NT2/D1 (cell line): ENCODE measurements around the gene UNC50.
A peak's percentile ranks its signal among the peaks of the same experiment; 100 is the strongest.

ENCODE experiments used
- DNase-seq: peaks from one replicate; pipeline ENCODE4 v3.0.0-alpha.2; 2011; ENCODE audit warnings: low read depth, low spot score
- H3K27me3 ChIP-seq: 2 replicates; pipeline ENCODE4 v1.6.0; 2011; ENCODE audit warnings: mild to moderate bottlenecking; ENCODE audit not compliant: insufficient read length, insufficient read depth
- H3K36me3 ChIP-seq: 2 replicates; pipeline ENCODE4 v1.6.1; 2011; ENCODE audit warnings: mild to moderate bottlenecking, low read length, mixed read lengths; ENCODE audit not compliant: insufficient read depth, insufficient read length
- H3K4me1 ChIP-seq: 2 replicates; pipeline ENCODE4 v1.5.1; 2011; ENCODE audit not compliant: insufficient read depth, insufficient read length
- H3K4me3 ChIP-seq: 2 replicates; pipeline ENCODE4 v1.5.1; 2011; ENCODE audit warnings: low read depth; ENCODE audit not compliant: insufficient read length
- H3K9ac ChIP-seq: 2 replicates; pipeline ENCODE4 v1.6.0; 2011; ENCODE audit warnings: low read depth; ENCODE audit not compliant: insufficient read length
- H3K9me3 ChIP-seq: 2 replicates; pipeline ENCODE4 v1.5.1; 2011; ENCODE audit warnings: mild to moderate bottlenecking, low read length; ENCODE audit not compliant: insufficient read depth
- SUZ12 ChIP-seq: IDR thresholded peaks from 2 replicates; pipeline ENCODE4 v1.6.1; 2011; ENCODE audit not compliant: insufficient read length, insufficient read depth; ENCODE audit errors: extremely low read depth
- YY1 ChIP-seq: IDR thresholded peaks from 2 replicates; pipeline ENCODE4 v1.6.1; 2011; ENCODE audit not compliant: insufficient read length, insufficient read depth
- ZNF274 ChIP-seq: IDR thresholded peaks from 2 replicates; pipeline ENCODE4 v1.6.1; 2011; ENCODE audit warnings: mild to moderate bottlenecking, low read depth, low read length

The UNC50 gene

DNA sequence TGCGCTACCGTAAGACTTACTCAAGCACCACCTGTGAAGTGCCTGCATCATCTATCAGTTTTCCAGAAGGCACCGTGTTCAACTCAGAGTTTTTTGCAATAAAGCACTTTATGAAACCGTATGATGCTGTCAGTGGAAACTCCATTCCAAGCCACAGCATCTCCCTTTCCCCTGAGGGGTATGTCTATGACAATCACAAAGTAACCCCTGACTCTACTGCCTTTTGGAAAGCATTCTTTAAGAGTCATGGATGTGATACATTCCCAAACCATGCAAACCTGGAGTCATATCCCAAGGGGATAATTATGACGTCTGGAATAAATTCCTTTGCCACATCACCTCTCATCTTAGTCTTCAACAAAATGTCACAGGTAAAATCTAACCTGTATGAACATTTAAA is 39.2 kb downstream of the UNC50 start:
- no peak overlapping the region for H3K9ac ChIP-seq
- no peaks in the 10 kb centered on the region for H3K36me3 ChIP-seq
- no peak for TF ChIP-seq ZNF274
- TF ChIP-seq SUZ12 = no peak
- TF ChIP-seq YY1 = no peak
- H3K4me3 ChIP-seq = no peak overlapping the region
- DNase-seq = no peak
- H3K9me3 ChIP-seq = no peaks in the 10 kb centered on the region
- no peaks in the 10 kb centered on the region for H3K4me1 ChIP-seq
- no peaks in the 10 kb centered on the region for H3K27me3 ChIP-seq

DNA sequence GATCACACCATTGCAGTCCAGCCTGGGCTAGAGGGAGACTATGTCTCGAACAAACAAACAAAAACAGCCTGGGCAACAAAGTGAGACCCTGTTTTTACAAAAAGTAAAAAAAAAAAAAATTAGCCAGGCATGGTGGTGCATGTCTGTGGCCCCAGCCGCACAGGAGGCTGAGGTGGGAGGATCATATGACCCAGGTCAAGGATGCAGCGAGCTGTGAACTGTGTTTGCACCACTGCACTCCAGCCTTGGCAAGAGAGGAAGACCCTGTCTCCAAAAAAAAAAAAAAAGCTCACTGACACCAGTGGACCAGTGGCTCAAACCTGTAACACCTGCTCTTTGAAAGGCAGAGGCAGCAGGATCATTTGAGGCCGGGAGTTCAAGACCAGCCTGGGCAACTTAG is 40.1 kb downstream of the UNC50 start:
- no peak for DNase-seq
- Histone ChIP-seq H3K4me1 (no peaks in the 10 kb centered on the region), H3K9me3 (no peaks in the 10 kb centered on the region), H3K27me3 (no peaks in the 10 kb centered on the region), H3K9ac (no peak overlapping the region), H3K4me3 (no peak overlapping the region), H3K36me3 (no peaks in the 10 kb centered on the region)
- TF ChIP-seq ZNF274 (no peak), YY1 (no peak)

DNA sequence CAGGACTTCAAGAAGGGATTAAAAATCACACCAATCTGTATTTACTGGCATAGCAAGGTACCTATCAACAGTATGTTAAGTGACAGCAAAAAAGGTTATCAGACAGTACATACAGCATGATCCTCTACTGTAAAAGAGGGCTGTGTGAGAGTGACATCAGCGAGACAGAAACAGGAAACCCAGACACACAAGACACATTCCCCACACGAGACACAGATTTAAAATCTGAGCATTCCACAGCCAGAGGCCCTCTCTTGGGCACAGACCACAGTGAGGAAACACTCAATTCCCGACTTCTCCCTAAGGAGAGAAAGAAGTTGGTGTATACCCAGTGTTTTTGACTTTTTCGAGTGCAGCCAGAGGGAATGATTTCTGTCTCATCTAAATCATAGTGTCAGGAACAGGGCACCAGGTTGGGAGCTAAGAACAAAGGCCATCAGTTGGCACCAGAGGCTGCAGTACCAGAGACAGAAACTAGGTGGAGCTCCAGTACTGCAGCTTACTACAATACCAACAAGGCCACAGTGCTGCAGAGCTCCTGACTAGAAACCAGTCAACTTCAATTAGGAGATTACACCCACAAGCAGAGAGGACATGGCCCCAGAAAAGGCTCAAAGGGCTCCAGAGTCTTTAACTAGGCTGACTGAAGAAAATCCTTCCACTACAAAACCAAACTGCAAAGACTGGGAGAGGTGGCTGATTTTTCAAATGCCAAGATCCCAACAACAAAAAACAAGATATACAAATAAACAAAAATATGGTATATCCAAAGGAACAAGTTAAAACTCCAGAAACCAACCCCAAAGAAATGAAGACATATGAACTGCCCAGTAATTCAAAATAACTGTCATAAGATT is 41.0 kb downstream of the UNC50 start:
- Histone ChIP-seq H3K27me3 (no peaks in the 10 kb centered on the region), H3K9ac (no peak overlapping the region), H3K4me3 (no peak overlapping the region), H3K4me1 (no peaks in the 10 kb centered on the region), H3K36me3 (no peaks in the 10 kb centered on the region), H3K9me3 (no peaks in the 10 kb centered on the region)
- peak; percentile 84 for DNase-seq
- no peak for TF ChIP-seq YY1
- no peak for TF ChIP-seq ZNF274
- TF ChIP-seq SUZ12 = no peak

DNA sequence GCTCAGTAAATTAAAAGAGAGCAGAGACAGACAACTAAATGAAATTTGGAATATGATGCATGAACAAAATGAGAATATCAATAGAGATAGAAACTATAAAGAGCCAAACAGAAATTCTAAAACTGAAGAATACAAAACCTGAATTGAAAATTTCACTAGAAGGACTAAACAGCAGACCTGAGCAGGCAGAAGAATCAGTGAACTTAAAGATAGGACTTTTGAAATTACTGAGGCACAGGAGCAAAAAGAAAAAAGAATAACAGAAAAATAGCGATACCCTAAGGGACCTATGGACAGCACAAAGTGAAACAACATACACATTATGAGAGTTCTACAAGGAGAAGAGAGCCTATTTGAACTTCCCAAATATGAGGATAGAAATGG is 41.6 kb downstream of the UNC50 start:
- H3K27me3 ChIP-seq = no peaks in the 10 kb centered on the region
- no peaks in the 10 kb centered on the region for H3K36me3 ChIP-seq
- no peak for TF ChIP-seq YY1
- no peak for TF ChIP-seq ZNF274
- no peak for TF ChIP-seq SUZ12
- no peaks in the 10 kb centered on the region for H3K9me3 ChIP-seq
- H3K4me1 ChIP-seq = no peaks in the 10 kb centered on the region
- DNase-seq = no peak
- no peak overlapping the region for H3K4me3 ChIP-seq
- H3K9ac ChIP-seq = no peak overlapping the region

DNA sequence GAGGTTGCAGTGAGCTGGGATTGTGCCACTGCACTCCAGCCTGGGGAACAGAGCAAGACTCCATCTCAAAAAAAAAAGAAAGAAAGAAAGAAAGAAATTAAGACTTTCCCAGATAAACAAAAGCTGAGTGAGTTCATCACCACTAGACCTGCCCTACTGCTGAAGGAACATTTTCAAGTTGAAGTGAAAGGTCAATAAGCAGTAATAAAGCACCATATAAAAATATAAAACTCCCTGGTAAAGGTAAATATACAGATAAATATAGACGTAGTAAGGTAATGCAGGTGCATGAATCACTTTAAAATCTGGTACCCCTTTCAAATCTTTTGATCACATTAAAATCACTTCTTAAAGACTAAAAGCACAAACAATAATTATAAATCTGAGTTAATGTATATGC is 42.6 kb downstream of the UNC50 start:
- Histone ChIP-seq H3K9me3 (no peaks in the 10 kb centered on the region), H3K4me1 (no peaks in the 10 kb centered on the region), H3K27me3 (no peaks in the 10 kb centered on the region), H3K36me3 (no peaks in the 10 kb centered on the region), H3K4me3 (no peak overlapping the region), H3K9ac (no peak overlapping the region)
- no peak for TF ChIP-seq YY1
- TF ChIP-seq ZNF274 = no peak
- TF ChIP-seq SUZ12 = no peak
- DNase-seq = no peak

DNA sequence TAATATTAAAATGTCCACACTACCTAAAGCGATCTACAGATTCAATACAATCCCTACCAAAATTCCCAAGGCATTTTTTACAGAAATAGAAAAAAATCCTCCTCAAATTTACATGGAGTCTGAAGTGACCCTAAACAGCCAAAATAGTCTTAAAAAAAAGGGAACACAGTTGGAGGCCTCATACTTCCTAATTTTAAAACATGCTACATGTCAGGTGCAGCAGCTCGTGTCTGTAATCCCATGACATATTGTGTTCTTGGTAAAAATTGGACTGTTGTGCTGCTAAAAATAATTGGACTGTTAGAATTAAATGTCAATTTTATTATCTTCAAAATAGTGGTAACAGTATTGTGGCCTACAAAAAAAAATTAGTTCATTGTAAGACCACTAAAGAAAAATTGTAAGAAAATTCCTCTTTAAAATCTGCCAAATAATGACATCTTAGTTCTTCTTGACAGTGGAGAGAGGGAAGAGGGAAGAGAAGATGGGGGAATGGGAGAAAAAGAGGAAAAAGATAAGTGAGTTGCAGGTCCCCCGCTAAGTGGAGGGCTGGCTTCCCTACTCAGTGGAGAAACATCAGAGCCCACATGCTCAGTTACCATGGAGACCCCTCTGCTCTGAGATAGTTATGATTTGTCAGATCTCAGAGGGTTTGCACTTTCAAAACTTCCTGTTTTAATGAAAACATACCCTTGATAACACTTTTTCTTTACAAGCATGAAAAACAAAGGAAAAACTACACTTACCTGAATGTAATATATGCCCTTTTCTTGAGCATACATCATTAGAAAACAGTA is 46.5 kb downstream of the UNC50 start:
- H3K4me3 ChIP-seq = no peak overlapping the region
- DNase-seq = no peak
- H3K9ac ChIP-seq = no peak overlapping the region
- no peaks in the 10 kb centered on the region for H3K9me3 ChIP-seq
- no peaks in the 10 kb centered on the region for H3K4me1 ChIP-seq
- H3K36me3 ChIP-seq = no peaks in the 10 kb centered on the region
- TF ChIP-seq ZNF274 (no peak), YY1 (no peak), SUZ12 (no peak)
- no peaks in the 10 kb centered on the region for H3K27me3 ChIP-seq

DNA sequence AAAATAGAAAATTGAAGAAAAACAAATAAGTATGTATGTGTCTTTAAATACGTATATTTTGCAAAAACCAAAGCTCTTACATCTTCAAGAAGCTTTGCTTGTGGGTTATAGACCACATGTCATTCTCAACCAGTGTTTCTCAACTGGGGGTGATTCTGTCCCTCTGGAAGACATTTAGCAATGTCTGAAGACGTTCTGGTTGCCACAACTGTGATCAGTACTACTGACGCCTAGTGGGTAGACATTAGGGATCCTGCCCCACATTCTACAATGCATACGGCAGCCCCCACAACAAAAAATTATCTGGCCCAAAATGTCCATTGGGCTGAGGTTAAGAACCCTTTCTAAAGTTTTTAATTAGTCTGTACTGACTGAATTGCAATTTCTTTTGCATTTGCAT is 48.4 kb downstream of the UNC50 start:
- no peaks in the 10 kb centered on the region for H3K27me3 ChIP-seq
- no peak for DNase-seq

More for the DNA sequence above, 48.4 kb downstream of the UNC50 start:
- H3K4me1 ChIP-seq = no peaks in the 10 kb centered on the region
- H3K9ac ChIP-seq = no peak overlapping the region
- no peaks in the 10 kb centered on the region for H3K36me3 ChIP-seq
- H3K4me3 ChIP-seq = no peak overlapping the region
- no peak for TF ChIP-seq ZNF274
- no peak for TF ChIP-seq SUZ12
- no peak for TF ChIP-seq YY1
- no peaks in the 10 kb centered on the region for H3K9me3 ChIP-seq
